SU-DHL-6 (cell line): ENCODE data around the gene KCNT2.

Experiments
- H2AFZ ChIP-seq: fragments of 200-600 bp; sonication (generic); 2 replicates; pipeline ENCODE4 v1.6.1; 2014; ENCODE audit warnings: low read depth, mild to moderate bottlenecking, moderate library complexity, mixed read lengths, antibody characterized with exemption, low read length; ENCODE audit not compliant: severe bottlenecking
- H3F3A ChIP-seq: fragments of 200-600 bp; shearing (Covaris generic); 2 replicates; pipeline ENCODE4 v1.6.0; 2016; ENCODE audit warnings: antibody characterized with exemption, mild to moderate bottlenecking; ENCODE audit not compliant: insufficient read depth
- H3K27ac ChIP-seq: fragments of 200-600 bp; sonication (generic); 2 replicates; pipeline ENCODE4 v1.5.1; 2016; ENCODE audit warnings: low read depth, mild to moderate bottlenecking, low read length, moderate library complexity, mixed read lengths
- H3K27me3 ChIP-seq: fragments of 200-600 bp; sonication (generic), shearing (Covaris generic); 2 replicates; pipeline ENCODE4 v1.6.0; 2014; ENCODE audit warnings: mild to moderate bottlenecking, low read length
- H3K36me3 ChIP-seq: fragments of 200-600 bp; sonication (generic); 2 replicates; pipeline ENCODE4 v1.6.1; 2014; ENCODE audit warnings: mild to moderate bottlenecking, low read length, mixed read lengths
- H3K4me2 ChIP-seq: fragments of 300-600, 200-600 bp; shearing (Covaris generic), sonication (generic); 2 replicates; pipeline ENCODE4 v1.6.0; 2014; ENCODE audit warnings: low read length, low read depth, mild to moderate bottlenecking; ENCODE audit not compliant: poor library complexity, severe bottlenecking
- H3K4me3 ChIP-seq: fragments of 200-600 bp; sonication (generic); 2 replicates; pipeline ENCODE4 v1.5.1; 2014; ENCODE audit warnings: antibody characterized with exemption, low read length, mild to moderate bottlenecking, mixed read lengths; ENCODE audit not compliant: insufficient read depth, poor library complexity, severe bottlenecking
- H3K79me2 ChIP-seq: fragments of 200-600 bp; sonication (generic); 2 replicates; pipeline ENCODE4 v1.6.1; 2014; ENCODE audit warnings: mild to moderate bottlenecking, low read length, moderate library complexity; ENCODE audit not compliant: insufficient read depth
- H3K9ac ChIP-seq: fragments of 200-600 bp; sonication (generic); 2 replicates; pipeline ENCODE4 v1.7.0; 2014; ENCODE audit warnings: mild to moderate bottlenecking, low read length
- H3K9me2 ChIP-seq: fragments of 200-600 bp; sonication (generic); replicated peaks from 2 replicates; pipeline ENCODE4 v1.6.1; 2014; ENCODE audit warnings: low read length; ENCODE audit not compliant: insufficient read depth
- H3K9me3 ChIP-seq: fragments of 200-600 bp; sonication (generic); 2 replicates; pipeline ENCODE4 v1.6.1; 2014; ENCODE audit warnings: low read length, mixed read lengths; ENCODE audit not compliant: insufficient read depth
- H4K20me1 ChIP-seq: fragments of 200-600 bp; sonication (generic); 2 replicates; pipeline ENCODE4 v1.6.1; 2014; ENCODE audit warnings: low read depth, mild to moderate bottlenecking, antibody characterized with exemption, low read length, moderate library complexity, mixed read lengths
- EZH2phosphoT487 ChIP-seq: fragments of 200-600 bp; sonication (generic), shearing (Covaris generic); conservative IDR thresholded peaks from 2 replicates; pipeline ENCODE4 v1.6.1; 2018; ENCODE audit warnings: mild to moderate bottlenecking, antibody characterized with exemption, low read length, moderate library complexity, mixed read lengths
- TF ChIP-seq, protein P1 (sequence below): fragments of 200-600 bp; sonication (generic); IDR thresholded peaks from one replicate; pipeline ENCODE4 v1.5.1; 2017; ENCODE audit warnings: antibody characterized with exemption, mild to moderate bottlenecking, low read length, moderate library complexity; ENCODE audit not compliant: insufficient read depth, poor library complexity, severe bottlenecking

The KCNT2 gene

DNA sequence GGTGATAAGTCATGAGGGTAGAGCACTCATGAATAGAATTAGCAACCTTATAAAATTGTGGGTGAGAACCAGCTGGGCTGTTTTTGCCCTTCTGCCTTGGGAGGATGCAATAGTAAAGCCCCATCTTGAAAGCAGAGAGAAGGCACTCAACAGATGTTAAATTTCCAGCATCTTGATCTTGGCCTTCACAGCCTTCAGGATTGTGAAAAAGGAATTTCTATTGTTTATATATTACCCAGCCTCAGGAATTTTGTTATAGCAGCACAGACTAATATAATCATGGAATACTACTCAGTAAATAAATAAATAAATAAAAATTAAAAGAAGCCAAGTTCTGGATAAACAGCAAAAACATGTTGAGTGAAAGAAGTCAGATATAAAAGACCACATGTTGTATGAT lies 175.2 kb downstream of the KCNT2 start:
- Histone ChIP-seq H3K4me3 (no peak overlapping the region), H4K20me1 (no peaks in the 10 kb centered on the region), H3K27me3 (no peaks in the 10 kb centered on the region), H3K9ac (no peak overlapping the region), H2AFZ (no peak overlapping the region), H3F3A (no peaks in the 10 kb centered on the region), H3K9me3 (no peaks in the 10 kb centered on the region), H3K27ac (no peak overlapping the region), H3K79me2 (no peaks in the 10 kb centered on the region), H3K36me3 (no peaks in the 10 kb centered on the region), H3K4me2 (no peak overlapping the region), H3K9me2 (no peaks in the 10 kb centered on the region)
- TF ChIP-seq, protein P1, sequence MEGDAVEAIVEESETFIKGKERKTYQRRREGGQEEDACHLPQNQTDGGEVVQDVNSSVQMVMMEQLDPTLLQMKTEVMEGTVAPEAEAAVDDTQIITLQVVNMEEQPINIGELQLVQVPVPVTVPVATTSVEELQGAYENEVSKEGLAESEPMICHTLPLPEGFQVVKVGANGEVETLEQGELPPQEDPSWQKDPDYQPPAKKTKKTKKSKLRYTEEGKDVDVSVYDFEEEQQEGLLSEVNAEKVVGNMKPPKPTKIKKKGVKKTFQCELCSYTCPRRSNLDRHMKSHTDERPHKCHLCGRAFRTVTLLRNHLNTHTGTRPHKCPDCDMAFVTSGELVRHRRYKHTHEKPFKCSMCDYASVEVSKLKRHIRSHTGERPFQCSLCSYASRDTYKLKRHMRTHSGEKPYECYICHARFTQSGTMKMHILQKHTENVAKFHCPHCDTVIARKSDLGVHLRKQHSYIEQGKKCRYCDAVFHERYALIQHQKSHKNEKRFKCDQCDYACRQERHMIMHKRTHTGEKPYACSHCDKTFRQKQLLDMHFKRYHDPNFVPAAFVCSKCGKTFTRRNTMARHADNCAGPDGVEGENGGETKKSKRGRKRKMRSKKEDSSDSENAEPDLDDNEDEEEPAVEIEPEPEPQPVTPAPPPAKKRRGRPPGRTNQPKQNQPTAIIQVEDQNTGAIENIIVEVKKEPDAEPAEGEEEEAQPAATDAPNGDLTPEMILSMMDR, result no peak
- TF ChIP-seq EZH2phosphoT487, result no peak

DNA sequence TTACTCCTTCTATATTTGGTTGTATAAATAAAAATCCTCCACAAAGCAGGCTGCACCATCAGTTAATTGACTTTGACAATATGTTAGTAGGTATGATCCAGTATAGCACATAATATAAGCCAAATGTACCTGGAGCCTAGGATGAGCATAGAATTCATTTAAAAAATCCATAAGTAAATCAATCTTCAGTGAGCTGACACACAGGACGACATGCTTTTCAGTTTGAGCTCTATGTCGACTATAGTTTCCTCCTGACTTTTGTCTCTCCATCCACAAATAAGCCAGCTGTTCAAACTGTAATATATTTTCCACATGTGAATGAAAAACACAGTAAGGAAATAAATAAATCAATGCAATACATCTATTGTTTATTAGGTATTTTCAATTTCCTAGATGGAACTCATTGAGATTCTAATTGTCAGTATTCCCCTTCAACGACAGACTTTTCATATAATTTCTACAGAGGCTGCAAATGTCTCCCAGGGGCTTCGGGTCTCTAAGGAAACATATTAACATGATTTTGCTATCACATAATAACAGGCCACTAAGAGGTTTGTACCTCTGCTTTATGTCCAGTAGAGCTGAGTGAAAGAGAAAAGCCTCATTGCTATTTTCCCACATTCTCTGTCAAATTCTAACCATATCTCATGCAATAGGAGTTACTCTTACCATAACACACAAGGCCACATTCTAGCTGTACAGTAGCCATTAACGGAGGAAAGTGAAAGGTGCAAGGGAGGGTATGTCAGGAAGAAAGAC lies 180.1 kb downstream of the KCNT2 start:
- no peak for TF ChIP-seq EZH2phosphoT487
- TF ChIP-seq, protein P1, result no peak
- no peak overlapping the region for H3K9ac ChIP-seq
- no peaks in the 10 kb centered on the region for H3K27me3 ChIP-seq
- no peaks in the 10 kb centered on the region for H3F3A ChIP-seq
- H2AFZ ChIP-seq, result no peak overlapping the region
- no peak overlapping the region for H3K4me3 ChIP-seq
- H3K79me2 ChIP-seq, result no peaks in the 10 kb centered on the region
- H3K9me3 ChIP-seq, result no peaks in the 10 kb centered on the region
- H3K9me2 ChIP-seq, result no peaks in the 10 kb centered on the region
- H3K27ac ChIP-seq, result no peak overlapping the region
- no peak overlapping the region for H3K4me2 ChIP-seq
- no peaks in the 10 kb centered on the region for H4K20me1 ChIP-seq
- H3K36me3 ChIP-seq, result no peaks in the 10 kb centered on the region

DNA sequence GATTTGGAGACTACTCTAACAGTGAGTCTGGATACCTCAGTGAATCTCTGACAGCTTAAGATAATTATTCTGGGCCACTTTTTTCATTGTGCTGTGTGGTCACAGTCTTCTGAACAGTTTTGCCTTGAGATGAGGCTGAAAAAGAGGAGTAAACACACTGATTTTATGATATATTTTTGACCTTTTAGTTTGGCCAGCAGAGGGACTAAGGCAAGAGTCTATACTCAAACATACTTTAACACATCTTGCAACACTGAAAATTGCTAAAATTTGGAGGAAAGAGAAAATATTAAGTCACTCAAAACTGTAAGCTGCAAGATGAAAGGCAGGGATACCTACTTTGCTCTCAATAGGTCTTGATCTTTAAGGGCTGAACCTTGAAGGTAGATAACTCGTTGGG lies 182.7 kb downstream of the KCNT2 start:
- Histone ChIP-seq H3K9me2 (no peaks in the 10 kb centered on the region), H2AFZ (no peak overlapping the region), H3K79me2 (no peaks in the 10 kb centered on the region), H3F3A (no peaks in the 10 kb centered on the region), H3K27ac (no peak overlapping the region), H3K4me3 (no peak overlapping the region), H3K4me2 (no peak overlapping the region), H3K9me3 (no peaks in the 10 kb centered on the region), H3K27me3 (no peaks in the 10 kb centered on the region), H4K20me1 (no peaks in the 10 kb centered on the region), H3K36me3 (no peaks in the 10 kb centered on the region), H3K9ac (no peak overlapping the region)
- no peak for TF ChIP-seq EZH2phosphoT487
- TF ChIP-seq, protein P1, result no peak
